ENCODE results near the gene CILP2.

The CILP2 gene

GRCh38 chr19:19506592-19506991, 31.5 kb upstream of the CILP2 start:
- no peak overlapping the region for H3K4me3 ChIP-seq (ENCODE audit: low read depth, low read length)
- no peak for TF ChIP-seq CTCF (IDR thresholded peaks at IDR 0.05; ENCODE audit: insufficient read depth, low read depth, low read length, missing control alignments)
- DNase-seq (ENCODE audit: low read depth) = no peak

GRCh38 chr19:19507354-19507753, 30.7 kb upstream of the CILP2 start:
- TF ChIP-seq CTCF (IDR thresholded peaks at IDR 0.05; ENCODE audit: insufficient read depth, low read depth, low read length, missing control alignments) = no peak
- no peak for DNase-seq (ENCODE audit: low read depth)
- no peak overlapping the region for H3K4me3 ChIP-seq (ENCODE audit: low read depth, low read length)

GRCh38 chr19:19508217-19508616, 29.8 kb upstream of the CILP2 start:
- TF ChIP-seq CTCF (IDR thresholded peaks at IDR 0.05; ENCODE audit: insufficient read depth, low read depth, low read length, missing control alignments) = no peak
- no peak overlapping the region for H3K4me3 ChIP-seq (ENCODE audit: low read depth, low read length)
- no peak for DNase-seq (ENCODE audit: low read depth)

- no peak for TF ChIP-seq CTCF (IDR thresholded peaks at IDR 0.05; ENCODE audit: insufficient read depth, low read depth, low read length, missing control alignments)
- H3K4me3 ChIP-seq (ENCODE audit: low read depth, low read length) = no peak overlapping the region
- DNase-seq (ENCODE audit: low read depth) = no peak
Observed at GRCh38 chr19:19510432-19510831, 27.6 kb upstream of the CILP2 start.

GRCh38 chr19:19513682-19514081, 24.4 kb upstream of the CILP2 start:
- TF ChIP-seq CTCF (IDR thresholded peaks at IDR 0.05; ENCODE audit: insufficient read depth, low read depth, low read length, missing control alignments) = no peak
- H3K4me3 ChIP-seq (ENCODE audit: low read depth, low read length) = no peak overlapping the region
- DNase-seq (ENCODE audit: low read depth) = no peak

- no peak overlapping the region for H3K4me3 ChIP-seq (ENCODE audit: low read depth, low read length)
- DNase-seq (ENCODE audit: low read depth) = no peak
- TF ChIP-seq CTCF (IDR thresholded peaks at IDR 0.05; ENCODE audit: insufficient read depth, low read depth, low read length, missing control alignments) = no peak
Observed at GRCh38 chr19:19514215-19514657, 23.8 kb upstream of the CILP2 start.

GRCh38 chr19:19514881-19515641, 23.0 kb upstream of the CILP2 start, which contains the start of gene TSSK6:
Gene TSSK6 (minus strand): TSS chr19:19515548. CDS start chr19:19515427, 121 bp downstream.
- no peak for TF ChIP-seq CTCF (IDR thresholded peaks at IDR 0.05; ENCODE audit: insufficient read depth, low read depth, low read length, missing control alignments)
- DNase-seq (ENCODE audit: low read depth) = no peak
- H3K4me3 ChIP-seq (ENCODE audit: low read depth, low read length) = peak within 1 kb of the TSS; percentile 100

Data from GM12865 (cell line).